ENCODE measurements around the gene TMOD2. TPM values are rescaled to one million over a fixed set of nuclear protein-coding genes. Genes with fewer than 3 reads are reported as not detected.

The TMOD2 gene
- total and polyA plus RNA-seq, 7 donors: 0.49 to 5.8 (median 2.1) TPM

- ATAC-seq (no peak), DNase-seq (no peak)
- H3K4me3 ChIP-seq: no peak overlapping the region
- no peak overlapping the region for H3K27ac ChIP-seq
- peaks cover 29% of the 10 kb centered on the region for H3K4me1 ChIP-seq
- 57 to 70% (median 66%) methylated on average over 3 of the region's 3 CpGs for WGBS, 3 donors
- intact Hi-C loops (cut with DNase I): no loop called here
- H3K27me3 ChIP-seq (ENCODE audit: insufficient read depth in 3 of 3, low read length in 2 of 3): no peaks in the 10 kb centered on the region
- no peaks in the 10 kb centered on the region for H3K36me3 ChIP-seq (ENCODE audit: insufficient read depth in 1 of 2, low read depth in 1 of 2)
- no peaks in the 10 kb centered on the region for H3K9me3 ChIP-seq
- no peak for TF ChIP-seq CTCF (IDR thresholded peaks at IDR 0.05)
Observed at GRCh38 chr15:51848811-51849210, 97.4 kb downstream of the TMOD2 start.

- Histone ChIP-seq H3K36me3 (ENCODE audit: insufficient read depth in 1 of 2, low read depth in 1 of 2) (no peaks in the 10 kb centered on the region), H3K27me3 (ENCODE audit: insufficient read depth in 3 of 3, low read length in 2 of 3) (no peaks in the 10 kb centered on the region), H3K27ac (no peak overlapping the region), H3K4me1 (peaks cover 21% of the 10 kb centered on the region), H3K4me3 (no peak overlapping the region), H3K9me3 (no peaks in the 10 kb centered on the region)
- intact Hi-C loops (cut with DNase I): no loop called here
- 80 to 86% (median 81%) methylated on average over 3 of the region's 3 CpGs for WGBS, 3 donors
- ATAC-seq (no peak), DNase-seq (no peak)
- TF ChIP-seq CTCF (IDR thresholded peaks at IDR 0.05): no peak
Observed at GRCh38 chr15:51849860-51850259, 98.5 kb downstream of the TMOD2 start.

- Histone ChIP-seq H3K4me1 (peaks cover 10% of the 10 kb centered on the region), H3K36me3 (ENCODE audit: insufficient read depth in 1 of 2, low read depth in 1 of 2) (no peaks in the 10 kb centered on the region), H3K27ac (no peak overlapping the region), H3K4me3 (no peak overlapping the region), H3K27me3 (ENCODE audit: insufficient read depth in 3 of 3, low read length in 2 of 3) (no peaks in the 10 kb centered on the region), H3K9me3 (no peaks in the 10 kb centered on the region)
- ATAC-seq: no peak
- DNase-seq: no peak
- intact Hi-C loops (cut with DNase I): no loop called here
- 92 to 99% (median 94%) methylated on average over 2 of the region's 2 CpGs for WGBS, 3 donors
- no peak for TF ChIP-seq CTCF (IDR thresholded peaks at IDR 0.05)
Observed at GRCh38 chr15:51853998-51854397, 102.6 kb downstream of the TMOD2 start.

GRCh38 chr15:51855612-51856011 lies 104.2 kb downstream of the TMOD2 start:
- no peaks in the 10 kb centered on the region for H3K27me3 ChIP-seq (ENCODE audit: insufficient read depth in 3 of 3, low read length in 2 of 3)
- H3K27ac ChIP-seq: no peak overlapping the region
- 91 to 100% (median 100%) methylated on average over 1 of the region's 1 CpG for WGBS, 3 donors
- intact Hi-C loops (cut with DNase I): no loop called here
- H3K4me3 ChIP-seq: no peak overlapping the region
- ATAC-seq (no peak), DNase-seq (no peak)
- no peaks in the 10 kb centered on the region for H3K36me3 ChIP-seq (ENCODE audit: insufficient read depth in 1 of 2, low read depth in 1 of 2)
- no peak for TF ChIP-seq CTCF (IDR thresholded peaks at IDR 0.05)
- no peaks in the 10 kb centered on the region for H3K9me3 ChIP-seq
- peaks cover 7% of the 10 kb centered on the region for H3K4me1 ChIP-seq

GRCh38 chr15:51856714-51857380 lies 105.5 kb downstream of the TMOD2 start:
- no peak for ATAC-seq
- H3K4me1 ChIP-seq: peaks cover 7% of the 10 kb centered on the region

More at GRCh38 chr15:51856714-51857380, 105.5 kb downstream of the TMOD2 start:
- no peak for TF ChIP-seq CTCF (IDR thresholded peaks at IDR 0.05)
- WGBS, 3 donors: 90 to 93% (median 90%) methylated on average over 5 of the region's 5 CpGs
- Histone ChIP-seq H3K27me3 (ENCODE audit: insufficient read depth in 3 of 3, low read length in 2 of 3) (no peaks in the 10 kb centered on the region), H3K4me3 (no peak overlapping the region), H3K9me3 (no peaks in the 10 kb centered on the region), H3K27ac (no peak overlapping the region), H3K36me3 (ENCODE audit: insufficient read depth in 1 of 2, low read depth in 1 of 2) (no peaks in the 10 kb centered on the region)
- no peak for DNase-seq
- intact Hi-C loops (cut with DNase I): no loop called here

Measured in psoas muscle (tissue), 8 donors.